HepG2 (cell line): ENCODE data around the gene CD81. TPM values are rescaled to one million over a fixed set of nuclear protein-coding genes. Genes with fewer than 3 reads are reported as not detected.

Source experiments
- ATAC-seq: fragments of 200-7000 bp; cut with Tn5 transposase; 3 replicates; pipeline ENCODE4 v1.9.1; 2020; ENCODE audit warnings: mild to moderate bottlenecking, moderate library complexity
- BruUV-seq: library from RNA; stranded (reverse); fragments of 400-500 nt; replicated peaks from 2 replicates; lab custom pipeline; 2021; lab: Mats Ljungman, UMichigan
- CTCF ChIA-PET: fragments of 300-600 bp; formaldehyde crosslinking; extraction: SDS; loops from one replicate; lab custom pipeline; 2021; ENCODE audit warnings: low total read pairs, inconsistent platforms, low intra/inter-chr PET ratio; lab: Yijun Ruan, JAX
- POLR2A ChIA-PET: fragments of 350-600 bp; sonication (Branson Sonifier 250); formaldehyde crosslinking; loops from one replicate; lab custom pipeline; 2020; ENCODE audit warnings: antibody characterized with exemption, inconsistent platforms; lab: Yijun Ruan, JAX
- DNase-seq: peaks from one replicate; pipeline ENCODE4 v3.0.0-alpha.2; 2015; ENCODE audit warnings: low spot score
- FAIRE-seq: peaks from 3 replicates; lab custom pipeline; 2011; peaks lifted over from hg19 to GRCh38; lab: Jason Lieb, UNC
- H2AFZ ChIP-seq: one replicate; pipeline ENCODE4 v1.6.1; 2011; ENCODE audit warnings: low read length, inconsistent platforms
- H3K27ac ChIP-seq: fragments of 300-600 bp; 3 replicates; pipeline ENCODE4 v1.8.0; 2011; ENCODE audit warnings: mixed run types, mild to moderate bottlenecking, mixed read lengths, low read length, inconsistent platforms; ENCODE audit not compliant: insufficient read depth; ENCODE audit errors: extremely low read length
- H3K27me3 ChIP-seq, 2 experiments: fragments of 200-600 bp in 1 of 2; 2 replicates in 1 of 2; 3 replicates in 1 of 2; pipeline versions ENCODE4 v1.6.0 to v1.8.0; 2011; ENCODE audit warnings: low read length in 2 of 2, mild to moderate bottlenecking in 2 of 2, moderate library complexity in 2 of 2, inconsistent platforms in 1 of 2; ENCODE audit not compliant: insufficient read depth in 2 of 2, control insufficient read depth in 1 of 2
- H3K36me3 ChIP-seq, 2 experiments: fragments of 200-600 bp in 1 of 2; replicated peaks in 1 of 2; 2 replicates in 1 of 2; 3 replicates in 1 of 2; pipeline versions ENCODE4 v1.5.1 to v1.8.0; 2011; ENCODE audit warnings: low read length in 2 of 2, inconsistent platforms in 1 of 2; ENCODE audit not compliant: insufficient read depth in 2 of 2, control insufficient read depth in 1 of 2
- H3K4me1 ChIP-seq: 2 replicates; pipeline ENCODE4 v1.5.1; 2012; ENCODE audit warnings: low read length, inconsistent platforms; ENCODE audit not compliant: insufficient read depth
- H3K4me2 ChIP-seq: 2 replicates; pipeline ENCODE4 v1.6.0; 2011; ENCODE audit warnings: low read depth, low read length, inconsistent platforms
- H3K4me3 ChIP-seq, 3 experiments: fragments of 200-600 bp in 1 of 3; sonication (generic), shearing (Covaris generic) in 1 of 3; replicated peaks in 1 of 3; 2 replicates each; pipeline ENCODE4 v1.5.1; 2011 to 2016; ENCODE audit warnings: low read length in 3 of 3, inconsistent platforms in 2 of 3, low read depth in 2 of 3, mild to moderate bottlenecking in 2 of 3, control low read depth in 1 of 3, mixed read lengths in 1 of 3; ENCODE audit not compliant: insufficient read depth in 1 of 3
- H3K79me2 ChIP-seq: one replicate; pipeline ENCODE4 v1.6.1; 2011; ENCODE audit warnings: low read length, inconsistent platforms; ENCODE audit not compliant: insufficient read depth
- H3K9ac ChIP-seq: 2 replicates; pipeline ENCODE4 v1.6.0; 2011; ENCODE audit warnings: mild to moderate bottlenecking, low read depth, low read length, inconsistent platforms; ENCODE audit not compliant: insufficient read depth
- H3K9me3 ChIP-seq: 2 replicates; pipeline ENCODE4 v1.5.1; 2012; ENCODE audit warnings: mild to moderate bottlenecking, low read length
- H4K20me1 ChIP-seq: 2 replicates; pipeline ENCODE4 v1.6.0; 2011; ENCODE audit warnings: inconsistent platforms, mild to moderate bottlenecking, low read length, moderate library complexity; ENCODE audit not compliant: insufficient read depth
- ARID4A ChIP-seq: sonication (generic); formaldehyde crosslinking; IDR thresholded peaks from 2 replicates; pipeline ENCODE4 v1.5.0; 2020; ENCODE audit warnings: mild to moderate bottlenecking, missing genetic modification reagents, borderline replicate concordance
- CSRNP2 ChIP-seq: sonication (generic); formaldehyde crosslinking; conservative IDR thresholded peaks from 2 replicates; pipeline ENCODE4 v1.8.0; 2022; ENCODE audit warnings: low read depth, missing genetic modification reagents
- NKX3-1 ChIP-seq: sonication (generic); formaldehyde crosslinking; IDR thresholded peaks from 2 replicates; pipeline ENCODE4 v1.5.0; 2020; ENCODE audit warnings: missing genetic modification reagents
- SIX4 ChIP-seq: sonication (generic); formaldehyde crosslinking; IDR thresholded peaks from 2 replicates; pipeline ENCODE4 v1.4.0; 2020; ENCODE audit warnings: missing genetic modification reagents
- SMARCE1 ChIP-seq: fragments of 450-650 bp; IDR thresholded peaks from 2 replicates; pipeline ENCODE4 v1.6.1; 2017; ENCODE audit warnings: borderline replicate concordance
- SMC3 ChIP-seq: IDR thresholded peaks from 2 replicates; pipeline ENCODE4 v1.6.1; 2011; ENCODE audit warnings: low read length, improper control_type of control experiment
- SSRP1 ChIP-seq: IDR thresholded peaks from 2 replicates; pipeline ENCODE4 v1.6.1; 2016; ENCODE audit warnings: control low read depth
- TEAD3 ChIP-seq: optimal IDR thresholded peaks from 2 replicates; pipeline ENCODE3; 2016; ENCODE audit warnings: borderline replicate concordance
- TFAP4 ChIP-seq: sonication (generic); IDR thresholded peaks from 2 replicates; pipeline ENCODE4 v1.6.1; 2016; ENCODE audit warnings: low read depth, borderline replicate concordance
- TMF1 ChIP-seq: sonication (generic); formaldehyde crosslinking; IDR thresholded peaks from 2 replicates; pipeline ENCODE4 v1.8.1; 2022; ENCODE audit warnings: low read depth, missing genetic modification reagents
- ZEB1 ChIP-seq: IDR thresholded peaks from 2 replicates; pipeline ENCODE4 v1.6.1; 2012; ENCODE audit warnings: mild to moderate bottlenecking, low read depth, inconsistent platforms; ENCODE audit not compliant: insufficient replicate concordance
- ZFP90 ChIP-seq: sonication (generic); formaldehyde crosslinking; IDR thresholded peaks from 2 replicates; pipeline ENCODE4 v1.8.0; 2022; ENCODE audit warnings: missing genetic modification reagents, mild to moderate bottlenecking, inconsistent platforms, borderline replicate concordance
- ZNF235 ChIP-seq: sonication (generic); formaldehyde crosslinking; IDR thresholded peaks from 2 replicates; pipeline ENCODE4 v1.8.1; 2023; ENCODE audit warnings: mild to moderate bottlenecking, missing genetic modification reagents, borderline replicate concordance
- ZNF550 ChIP-seq: sonication (generic); formaldehyde crosslinking; IDR thresholded peaks from 2 replicates; pipeline ENCODE4 v1.4.0; 2020; ENCODE audit warnings: mild to moderate bottlenecking, missing genetic modification reagents, borderline replicate concordance
- ZNF567 ChIP-seq: sonication (generic); formaldehyde crosslinking; IDR thresholded peaks from 2 replicates; pipeline ENCODE4 v1.8.1; 2023; ENCODE audit warnings: mild to moderate bottlenecking, missing genetic modification reagents, borderline replicate concordance
- ZNF577 ChIP-seq: sonication (generic); formaldehyde crosslinking; IDR thresholded peaks from 2 replicates; pipeline ENCODE4 v1.4.0; 2020; ENCODE audit warnings: mild to moderate bottlenecking, low read depth, missing genetic modification reagents, borderline replicate concordance
- ZNF768 ChIP-seq: sonication (generic); formaldehyde crosslinking; IDR thresholded peaks from 2 replicates; pipeline ENCODE4 v1.4.0; 2020; ENCODE audit warnings: missing genetic modification reagents
- WGBS: methylation state at CpG from one replicate; pipeline ENCODE4 v1.1.6; 2017; ENCODE audit warnings: low lambda C conversion rate; 5-methylcytosine and 5-hydroxymethylcytosine counted together
- in situ Hi-C: cut with HindIII; loops from 2 replicates; pipeline ENCODE4 v1.10.0; 2017; ENCODE audit warnings: low pct_unique_long_range_greater_than_20kb; ENCODE audit not compliant: extremely low pct_ligation_motif_present
- intact Hi-C: fragments of 100-400 bp; cut with micrococcal nuclease; formaldehyde crosslinking; loops from one replicate; pipeline ENCODE4 v1.10.0; 2022; ENCODE audit not compliant: unreplicated experiment
- polyA plus RNA-seq, 8 experiments: library from polyadenylated mRNA; depleted of rRNA in 3 of 8; stranded (reverse) in 7 of 8; unstranded in 1 of 8; fragments of >200 nt; fragmentation: Illumina TruSeq in 4 of 8; extraction: Trizol in 4 of 8; gene quantifications; 2 replicates each; pipeline versions ENCODE4 v1.2.1 to v1.2.3, GENCODE V29; 2011 to 2016; ENCODE audit warnings: low read depth in 4 of 8, missing spikeins in 1 of 8, mixed read lengths in 1 of 8; ENCODE audit not compliant: insufficient read depth in 1 of 8
- total RNA-seq, 5 experiments: library from RNA; depleted of rRNA; stranded (reverse); fragments of >200 nt; fragmentation: Illumina TruSeq; extraction: Trizol; gene quantifications; 2 replicates each; pipeline ENCODE4 v1.2.3, GENCODE V29; 2016; ENCODE audit warnings: low read depth in 1 of 5
- TF ChIP-seq, protein P1 (sequence below): sonication (generic); formaldehyde crosslinking; IDR thresholded peaks from 2 replicates; pipeline ENCODE4 v1.4.0; 2020; ENCODE audit warnings: mild to moderate bottlenecking, missing genetic modification reagents

CD81 gene
- total and polyA plus RNA-seq, 2 of the 13 experiments (the other 11 are each of a cell fraction or from before 2014, with no cell fraction given) = not detected

- POLR2A ChIA-PET = no interaction called here
- H3K9ac ChIP-seq = no peak overlapping the region
- in situ Hi-C loops = no loop called here
- no peak for FAIRE-seq
- CTCF ChIA-PET = no interaction called here
- 0 out of 2 replicates have a peak, but pooled peaks cover 13% of the 10 kb centered on the region for H3K9me3 ChIP-seq
- intact Hi-C loops = no loop called here
- no peak for ATAC-seq
- WGBS = 25% methylated on average over 11 of the region's 11 CpGs
- no TSS peak for BruUV-seq
- no peaks in the 10 kb centered on the region for H4K20me1 ChIP-seq
- no peaks in the 10 kb centered on the region for H3K4me1 ChIP-seq
- no peak overlapping the region for H3K27ac ChIP-seq
- DNase-seq = no peak
- H2AFZ ChIP-seq = no peak overlapping the region
- H3K27me3 ChIP-seq = peaks cover 4 to 45% of the 10 kb centered on the region in 2 experiments
- H3K4me3 ChIP-seq = no peak overlapping the region
- no peak overlapping the region for H3K4me2 ChIP-seq
- no peaks in the 10 kb centered on the region for H3K79me2 ChIP-seq
- H3K36me3 ChIP-seq = no peaks in the 10 kb centered on the region
- no peak for TF ChIP-seq ZNF768
- no peak for TF ChIP-seq SIX4 (CRISPR knock-in tag)
- TF ChIP-seq, protein P1, sequence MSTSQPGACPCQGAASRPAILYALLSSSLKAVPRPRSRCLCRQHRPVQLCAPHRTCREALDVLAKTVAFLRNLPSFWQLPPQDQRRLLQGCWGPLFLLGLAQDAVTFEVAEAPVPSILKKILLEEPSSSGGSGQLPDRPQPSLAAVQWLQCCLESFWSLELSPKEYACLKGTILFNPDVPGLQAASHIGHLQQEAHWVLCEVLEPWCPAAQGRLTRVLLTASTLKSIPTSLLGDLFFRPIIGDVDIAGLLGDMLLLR = no peak
- TF ChIP-seq TMF1 (CRISPR knock-in tag) = no peak
- TF ChIP-seq SMARCE1 = no peak
- no peak for TF ChIP-seq SSRP1 (CRISPR knock-in tag)
- TF ChIP-seq TEAD3 (CRISPR knock-in tag) = no peak
- no peak for TF ChIP-seq CSRNP2 (CRISPR knock-in tag)
- TF ChIP-seq ZNF567 = no peak
- TF ChIP-seq ZNF550 (CRISPR knock-in tag) = no peak
- TF ChIP-seq SMC3 = no peak
- TF ChIP-seq NKX3-1 (CRISPR knock-in tag) = no peak
- TF ChIP-seq ZNF235 = no peak
- no peak for TF ChIP-seq ZEB1
- no peak for TF ChIP-seq ZFP90 (CRISPR knock-in tag)
- no peak for TF ChIP-seq TFAP4
- no peak for TF ChIP-seq ARID4A (CRISPR knock-in tag)
- no peak for TF ChIP-seq ZNF577
These were observed 49.1 kb upstream of the CD81 start for GRCh38 chr11:2328021-2328420.
